ENCODE data around the gene CPHXL.

CPHXL gene

DNA sequence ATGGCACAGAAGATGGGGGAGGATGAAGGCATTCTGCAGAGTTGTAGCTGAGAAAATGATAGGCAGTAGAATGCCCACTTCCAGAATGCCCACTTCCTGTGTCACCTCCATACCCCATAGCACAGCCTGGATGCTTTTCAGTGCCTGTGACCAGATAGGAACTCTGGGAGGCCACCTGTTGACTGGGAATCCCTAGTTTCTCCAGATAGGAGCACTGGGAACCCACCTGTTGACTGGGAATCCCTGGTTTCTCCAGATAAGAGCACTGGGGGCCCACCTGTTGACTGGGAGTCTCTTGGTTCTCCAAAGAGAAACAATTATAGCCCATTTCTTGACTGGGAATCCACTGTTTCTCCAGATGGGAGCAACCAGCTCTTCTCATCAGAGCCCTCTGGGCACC, 11.6 kb downstream of the CPHXL start:
- DNase-seq = no peak
- in situ Hi-C loops (cut with MboI; ENCODE audit: low pct_unique_long_range_greater_than_20kb, low sequenced_read_pairs) = no loop called here

GRCh38 chr16:75710344-75710743, 15.9 kb downstream of the CPHXL start:
- in situ Hi-C loops (cut with MboI; ENCODE audit: low pct_unique_long_range_greater_than_20kb, low sequenced_read_pairs) = no loop called here
- DNase-seq = no peak

GRCh38 chr16:75703306-75703705, 23.0 kb downstream of the CPHXL start:
- in situ Hi-C loops (cut with MboI; ENCODE audit: low pct_unique_long_range_greater_than_20kb, low sequenced_read_pairs) = no loop called here
- DNase-seq = no peak

- DNase-seq = no peak
- in situ Hi-C loops (cut with MboI; ENCODE audit: low pct_unique_long_range_greater_than_20kb, low sequenced_read_pairs) = no loop called here
Observed at GRCh38 chr16:75702242-75702641, 24.0 kb downstream of the CPHXL start.

- in situ Hi-C loops (cut with MboI; ENCODE audit: low pct_unique_long_range_greater_than_20kb, low sequenced_read_pairs) = no loop called here
- no peak for DNase-seq
Observed at GRCh38 chr16:75701361-75701760, 24.9 kb downstream of the CPHXL start, which contains the start of gene DUXB. Gene DUXB, minus strand, starts transcription at chr16:75701461. Its CDS starts 43 bp downstream, at chr16:75701418.

DNA sequence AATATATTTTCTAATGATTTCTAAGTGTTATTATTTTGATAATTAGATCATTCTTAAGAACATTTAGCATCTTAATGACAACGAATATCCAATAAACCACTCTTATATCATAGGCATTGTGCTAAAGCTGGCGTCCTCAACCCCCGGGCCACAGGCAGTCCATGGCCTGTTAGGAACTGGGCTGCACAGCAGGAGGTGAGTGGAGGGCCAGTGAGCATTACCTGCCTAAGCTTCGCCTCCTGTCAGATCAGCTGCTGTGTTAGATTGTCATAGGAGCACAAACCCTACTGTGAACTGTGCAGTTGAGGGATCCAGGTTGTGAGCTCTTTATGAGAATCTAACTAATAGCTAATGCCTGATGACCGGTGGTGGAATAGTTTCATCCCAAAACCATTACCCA, 28.7 kb downstream of the CPHXL start:
- DNase-seq = no peak
- in situ Hi-C loops (cut with MboI; ENCODE audit: low pct_unique_long_range_greater_than_20kb, low sequenced_read_pairs) = no loop called here

GRCh38 chr16:75695708-75696107, 30.6 kb downstream of the CPHXL start:
- in situ Hi-C loops (cut with MboI; ENCODE audit: low pct_unique_long_range_greater_than_20kb, low sequenced_read_pairs) = no loop called here
- peak; percentile 5 for DNase-seq

DNA sequence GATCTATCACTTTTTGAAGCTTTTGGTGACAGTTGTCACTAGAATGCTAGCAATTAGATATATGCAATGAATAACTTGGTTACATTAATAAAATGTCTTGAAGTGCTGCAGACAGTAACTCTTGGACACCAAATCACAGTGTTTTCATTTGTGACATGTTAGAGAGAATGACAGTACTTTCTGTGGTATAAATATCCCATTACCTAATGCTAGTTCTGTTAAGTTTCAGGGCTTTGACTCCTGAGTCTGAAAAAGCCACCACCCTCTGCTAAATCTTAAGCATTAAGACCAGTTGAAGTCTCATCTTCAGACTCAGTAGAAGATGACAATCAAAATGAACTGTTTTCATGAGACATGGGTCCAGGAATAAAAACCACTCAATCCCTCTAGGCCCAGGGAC, 38.9 kb downstream of the CPHXL start:
- in situ Hi-C loops (cut with MboI; ENCODE audit: low pct_unique_long_range_greater_than_20kb, low sequenced_read_pairs) = no loop called here
- DNase-seq = no peak

DNA sequence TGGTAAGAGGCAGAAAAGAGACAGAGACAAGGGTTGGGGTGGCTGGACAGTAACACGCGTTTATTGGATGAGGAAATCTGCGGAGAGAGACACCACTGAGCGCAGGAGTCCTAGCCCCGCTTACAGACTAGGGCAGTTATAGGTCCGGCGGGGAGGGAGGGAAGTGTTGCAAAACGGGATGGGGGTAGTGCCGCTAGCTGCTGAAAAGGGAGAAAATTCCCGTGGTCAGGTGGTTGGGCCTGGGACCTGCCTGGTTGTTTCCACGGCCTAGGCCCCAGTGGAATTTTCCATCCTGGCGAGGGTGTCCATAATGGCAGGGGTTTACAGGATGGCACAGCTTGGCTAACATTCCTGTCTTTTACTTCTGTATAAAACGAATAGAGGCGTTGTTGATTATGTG, 44.0 kb downstream of the CPHXL start:
- no peak for DNase-seq
- in situ Hi-C loops (cut with MboI; ENCODE audit: low pct_unique_long_range_greater_than_20kb, low sequenced_read_pairs) = no loop called here

- no peak for DNase-seq
- in situ Hi-C loops (cut with MboI; ENCODE audit: low pct_unique_long_range_greater_than_20kb, low sequenced_read_pairs) = no loop called here
Observed at GRCh38 chr16:75679366-75679765, 46.9 kb downstream of the CPHXL start.

GRCh38 chr16:75676909-75677308, 49.4 kb downstream of the CPHXL start, which contains the start of gene CPHXL2:
Gene CPHXL2, minus strand, starts transcription at chr16:75677009. Its CDS starts 10 bp downstream, at chr16:75676999.
- DNase-seq = no peak
- in situ Hi-C loops (cut with MboI; ENCODE audit: low pct_unique_long_range_greater_than_20kb, low sequenced_read_pairs) = no loop called here

GRCh38 chr16:75667503-75667902, 58.8 kb downstream of the CPHXL start:
- no peak for DNase-seq
- in situ Hi-C loops (cut with MboI; ENCODE audit: low pct_unique_long_range_greater_than_20kb, low sequenced_read_pairs) = no loop called here
